ENCODE measurements around the gene IRAK3.

Gene IRAK3

GRCh38 chr12:66242311-66242710 is 53.3 kb downstream of the IRAK3 start:
- H3K4me3 ChIP-seq (ENCODE audit: low read length): no peak overlapping the region
- no peak for TF ChIP-seq ZNF274 (IDR thresholded peaks at IDR 0.05; ENCODE audit: low read depth, low read length)

- no peak for TF ChIP-seq ZNF274 (IDR thresholded peaks at IDR 0.05; ENCODE audit: low read depth, low read length)
- no peak overlapping the region for H3K4me3 ChIP-seq (ENCODE audit: low read length)
Observed at GRCh38 chr12:66243911-66244310, 54.9 kb downstream of the IRAK3 start.

GRCh38 chr12:66244446-66244845 is 55.4 kb downstream of the IRAK3 start:
- no peak overlapping the region for H3K4me3 ChIP-seq (ENCODE audit: low read length)
- no peak for TF ChIP-seq ZNF274 (IDR thresholded peaks at IDR 0.05; ENCODE audit: low read depth, low read length)

- H3K4me3 ChIP-seq (ENCODE audit: low read length): no peak overlapping the region
- TF ChIP-seq ZNF274 (IDR thresholded peaks at IDR 0.05; ENCODE audit: low read depth, low read length): no peak
Observed at GRCh38 chr12:66247741-66248140, 58.7 kb downstream of the IRAK3 start.

- no peak overlapping the region for H3K4me3 ChIP-seq (ENCODE audit: low read length)
- TF ChIP-seq ZNF274 (IDR thresholded peaks at IDR 0.05; ENCODE audit: low read depth, low read length): no peak
Observed at GRCh38 chr12:66251049-66251448, 62.0 kb downstream of the IRAK3 start.

GRCh38 chr12:66252771-66253170 is 63.8 kb downstream of the IRAK3 start:
- H3K4me3 ChIP-seq (ENCODE audit: low read length): no peak overlapping the region
- TF ChIP-seq ZNF274 (IDR thresholded peaks at IDR 0.05; ENCODE audit: low read depth, low read length): no peak

GRCh38 chr12:66255737-66256136 is 66.7 kb downstream of the IRAK3 start:
- TF ChIP-seq ZNF274 (IDR thresholded peaks at IDR 0.05; ENCODE audit: low read depth, low read length): no peak
- no peak overlapping the region for H3K4me3 ChIP-seq (ENCODE audit: low read length)

- TF ChIP-seq ZNF274 (IDR thresholded peaks at IDR 0.05; ENCODE audit: low read depth, low read length): no peak
- H3K4me3 ChIP-seq (ENCODE audit: low read length): no peak overlapping the region
Observed at GRCh38 chr12:66258011-66258410, 69.0 kb downstream of the IRAK3 start.

- no peak overlapping the region for H3K4me3 ChIP-seq (ENCODE audit: low read length)
- TF ChIP-seq ZNF274 (IDR thresholded peaks at IDR 0.05; ENCODE audit: low read depth, low read length): no peak
Observed at GRCh38 chr12:66262737-66263136, 73.7 kb downstream of the IRAK3 start.

- no peak for TF ChIP-seq ZNF274 (IDR thresholded peaks at IDR 0.05; ENCODE audit: low read depth, low read length)
- no peak overlapping the region for H3K4me3 ChIP-seq (ENCODE audit: low read length)
Observed at GRCh38 chr12:66268562-66268961, 79.5 kb downstream of the IRAK3 start.

- H3K4me3 ChIP-seq (ENCODE audit: low read length): no peak overlapping the region
Observed at GRCh38 chr12:66269142-66269541, 80.1 kb downstream of the IRAK3 start.

GRCh38 chr12:66269757-66270383 is 80.9 kb downstream of the IRAK3 start:
- H3K4me3 ChIP-seq (ENCODE audit: low read length): no peak overlapping the region
- no peak for TF ChIP-seq ZNF274 (IDR thresholded peaks at IDR 0.05; ENCODE audit: low read depth, low read length)

More at GRCh38 chr12:66269142-66269541, 80.1 kb downstream of the IRAK3 start:
- TF ChIP-seq ZNF274 (IDR thresholded peaks at IDR 0.05; ENCODE audit: low read depth, low read length): no peak

- no peak for TF ChIP-seq ZNF274 (IDR thresholded peaks at IDR 0.05; ENCODE audit: low read depth, low read length)
Observed at GRCh38 chr12:66270613-66271012, 81.6 kb downstream of the IRAK3 start.

GRCh38 chr12:66272650-66273049 is 83.6 kb downstream of the IRAK3 start:
- TF ChIP-seq ZNF274 (IDR thresholded peaks at IDR 0.05; ENCODE audit: low read depth, low read length): no peak
- H3K4me3 ChIP-seq (ENCODE audit: low read length): no peak overlapping the region

More at GRCh38 chr12:66270613-66271012, 81.6 kb downstream of the IRAK3 start:
- H3K4me3 ChIP-seq (ENCODE audit: low read length): no peak overlapping the region

- no peak overlapping the region for H3K4me3 ChIP-seq (ENCODE audit: low read length)
- TF ChIP-seq ZNF274 (IDR thresholded peaks at IDR 0.05; ENCODE audit: low read depth, low read length): no peak
Observed at GRCh38 chr12:66273147-66273546, 84.1 kb downstream of the IRAK3 start.

GRCh38 chr12:66275040-66275439 is 86.0 kb downstream of the IRAK3 start:
- no peak overlapping the region for H3K4me3 ChIP-seq (ENCODE audit: low read length)

More at GRCh38 chr12:66275040-66275439, 86.0 kb downstream of the IRAK3 start:
- no peak for TF ChIP-seq ZNF274 (IDR thresholded peaks at IDR 0.05; ENCODE audit: low read depth, low read length)

Data from GM08714 (cell line).